ENCODE measurements around the gene KLHL12. TPM values are rescaled to one million over a fixed set of nuclear protein-coding genes. Genes with fewer than 3 reads are reported as not detected.

Gene KLHL12
- polyA plus RNA-seq, 1 donor: 25.9 TPM

GRCh38 chr1:202844259-202844658, 82.8 kb downstream of the KLHL12 start:
- Histone ChIP-seq H3K4me1 (ENCODE audit: control insufficient read depth, insufficient read depth, low read length) (no peaks in the 10 kb centered on the region), H3K27ac (ENCODE audit: low read length) (no peak overlapping the region), H3K36me3 (ENCODE audit: control insufficient read depth, insufficient read depth, low read length) (no peaks in the 10 kb centered on the region), H3K27me3 (ENCODE audit: control insufficient read depth, insufficient read depth, low read length) (no peaks in the 10 kb centered on the region), H3K9me3 (ENCODE audit: control insufficient read depth, low read depth, low read length) (no peaks in the 10 kb centered on the region), H3K4me3 (ENCODE audit: low read length) (no peak overlapping the region)
- no peak for DNase-seq
- WGBS (ENCODE audit: insufficient coverage, low lambda C conversion rate): no CpG with 5 or more reads among the region's 5 CpGs

GRCh38 chr1:202843081-202843480, 84.0 kb downstream of the KLHL12 start:
- Histone ChIP-seq H3K4me3 (ENCODE audit: low read length) (no peak overlapping the region), H3K4me1 (ENCODE audit: control insufficient read depth, insufficient read depth, low read length) (no peaks in the 10 kb centered on the region), H3K9me3 (ENCODE audit: control insufficient read depth, low read depth, low read length) (no peaks in the 10 kb centered on the region), H3K27me3 (ENCODE audit: control insufficient read depth, insufficient read depth, low read length) (no peaks in the 10 kb centered on the region), H3K36me3 (ENCODE audit: control insufficient read depth, insufficient read depth, low read length) (no peaks in the 10 kb centered on the region), H3K27ac (ENCODE audit: low read length) (no peak overlapping the region)
- DNase-seq: no peak
- WGBS (ENCODE audit: insufficient coverage, low lambda C conversion rate): 100% methylated on average over 1 of the region's 11 CpGs

Other genes with a start within 250 kb of the KLHL12 start
- 1.4 TPM for gene SYT2, start 216.8 kb downstream of the KLHL12 start, polyA plus RNA-seq
- gene KDM5B, start 118.8 kb downstream of the KLHL12 start, polyA plus RNA-seq: 39.7 TPM
- gene PCAT6, start 116.3 kb downstream of the KLHL12 start, polyA plus RNA-seq: 2.1 TPM
- gene RABIF, start 38.1 kb downstream of the KLHL12 start, polyA plus RNA-seq: 11.1 TPM
- 73.8 TPM for gene ADIPOR1, start 31.1 kb upstream of the KLHL12 start, polyA plus RNA-seq
- 32.1 TPM for gene CYB5R1, start 40.0 kb upstream of the KLHL12 start, polyA plus RNA-seq
- 58.8 TPM for gene TMEM183A, start 80.1 kb upstream of the KLHL12 start, polyA plus RNA-seq
- gene PPFIA4, start 99.3 kb upstream of the KLHL12 start, polyA plus RNA-seq: 4.1 TPM
- gene MYOG, start 158.8 kb upstream of the KLHL12 start, polyA plus RNA-seq: 0.66 TPM
- 0.55 TPM for gene ADORA1, start 200.5 kb upstream of the KLHL12 start, polyA plus RNA-seq
- 0.45 TPM for gene MYBPH, start 248.6 kb upstream of the KLHL12 start, polyA plus RNA-seq